Activated T-cell treated with anti-CD3 and anti-CD28 coated beads, Interleukin-2, amount 50 U/mL, for 72 hours (primary cell): ENCODE data around the gene SFXN2. TPM values are rescaled to one million over a fixed set of nuclear protein-coding genes. Genes with fewer than 3 reads are reported as not detected.
"Not testable (repeated sequence)": the region's sequence is repeated elsewhere in the genome, so short reads cannot be mapped to it uniquely, and the experiment has no call there.

Experiments used
- ATAC-seq, 2 donors: fragments of 150-1000 bp; cut with Tn5 transposase; replicated peaks in 1 of 2; 2 replicates each; pipeline ENCODE4 v1.10.0; 2021; ENCODE audit warnings: moderate library complexity in 2 of 2, mild to moderate bottlenecking in 1 of 2
- DNase-seq, 2 donors: peaks; one replicate each; pipeline ENCODE4 v3.0.0; 2021 to 2022; ENCODE audit warnings: mixed read lengths in 1 of 2
- H3K27ac Mint-ChIP-seq: one replicate; pipeline ENCODE4 v1.8.0; 2022; ENCODE audit warnings: mild to moderate bottlenecking, moderate library complexity, mixed read lengths
- H3K27me3 Mint-ChIP-seq: one replicate; pipeline ENCODE4 v1.8.0; 2022; ENCODE audit warnings: low read depth, mixed read lengths
- H3K36me3 Mint-ChIP-seq, 2 donors: one replicate each; pipeline ENCODE4 v1.8.0; 2022; ENCODE audit warnings: mixed read lengths in 2 of 2, mild to moderate bottlenecking in 1 of 2; ENCODE audit not compliant: insufficient read depth in 2 of 2
- H3K4me1 Mint-ChIP-seq: one replicate; pipeline ENCODE4 v1.8.0; 2022; ENCODE audit warnings: low read depth, mixed read lengths
- H3K4me3 Mint-ChIP-seq, 2 donors: one replicate each; pipeline ENCODE4 v1.8.0; 2022; ENCODE audit warnings: mild to moderate bottlenecking in 2 of 2, mixed read lengths in 2 of 2, moderate library complexity in 2 of 2
- H3K9me3 Mint-ChIP-seq, 2 donors: one replicate each; pipeline ENCODE4 v1.8.0; 2022; ENCODE audit warnings: mixed read lengths in 2 of 2
- total RNA-seq, 2 donors: library from RNA; stranded (reverse); gene quantifications; one replicate each; pipeline ENCODE4 v1.2.3, GENCODE V29; 2022

SFXN2 gene
- total RNA-seq, 2 donors from 2014 or later: 7.5 to 10.4 TPM

DNA sequence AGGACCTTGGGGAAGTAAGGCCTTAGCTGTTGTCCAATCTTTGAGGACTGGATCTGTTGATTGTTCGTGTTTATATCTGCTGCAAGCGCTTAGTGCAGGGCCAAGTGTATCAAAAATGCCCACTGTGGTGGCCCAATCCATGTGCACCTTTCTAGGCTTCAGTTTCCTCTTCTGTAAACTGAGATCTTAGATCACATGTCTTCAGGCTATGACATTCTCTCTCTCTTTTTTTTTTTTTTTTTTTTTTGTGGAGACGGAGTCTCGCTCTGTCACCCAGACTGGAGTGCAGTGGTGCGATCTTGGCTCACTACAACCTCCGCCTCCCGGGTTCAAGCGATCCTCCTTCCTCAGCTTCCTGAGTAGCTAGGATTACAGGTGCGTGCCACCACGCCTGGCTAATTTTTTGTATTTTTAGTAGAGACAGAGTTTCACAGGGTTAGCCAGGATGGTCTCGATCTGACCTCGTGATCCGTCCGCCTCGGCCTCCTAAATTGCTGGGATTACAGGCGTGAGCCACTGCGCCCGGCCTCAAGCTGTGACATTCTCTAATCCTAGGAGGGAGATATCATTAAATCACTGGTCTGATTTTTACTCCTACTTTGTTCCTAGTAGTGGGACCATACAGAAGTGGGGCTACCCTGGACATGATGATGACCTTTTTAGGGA, 2.6 kb downstream of the SFXN2 start:
- peak overlapping the region in 1 of 2 donors; percentile 41 for H3K4me3 Mint-ChIP-seq
- H3K36me3 Mint-ChIP-seq, H3K27me3 Mint-ChIP-seq, ATAC-seq, DNase-seq, H3K9me3 Mint-ChIP-seq, H3K27ac Mint-ChIP-seq: not testable (repeated sequence)
- peaks cover 72% of the 10 kb centered on the region for H3K4me1 Mint-ChIP-seq

DNA sequence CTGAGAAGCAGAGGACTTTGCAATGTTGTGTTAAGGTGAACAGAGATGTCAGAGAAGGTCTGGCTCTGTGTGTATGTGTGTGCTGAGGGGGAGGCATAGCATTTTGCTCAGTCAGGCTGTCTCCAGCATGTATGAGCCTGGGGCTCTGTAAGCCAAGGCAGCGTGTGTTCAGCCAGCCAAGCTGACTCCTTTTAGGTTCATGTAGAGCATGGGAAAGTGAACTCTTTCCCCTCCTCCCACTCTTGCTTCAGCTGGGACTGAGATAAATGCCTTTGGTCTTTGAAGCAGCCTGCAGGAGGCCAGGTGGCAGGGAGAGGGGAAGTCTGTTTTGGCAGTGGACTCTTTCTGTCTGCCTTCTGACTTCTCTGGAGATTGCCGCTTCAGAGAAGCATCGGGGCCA, 3.8 kb downstream of the SFXN2 start:
- H3K36me3 Mint-ChIP-seq: peaks cover 3% of the 10 kb centered on the region in 2 donors

DNA sequence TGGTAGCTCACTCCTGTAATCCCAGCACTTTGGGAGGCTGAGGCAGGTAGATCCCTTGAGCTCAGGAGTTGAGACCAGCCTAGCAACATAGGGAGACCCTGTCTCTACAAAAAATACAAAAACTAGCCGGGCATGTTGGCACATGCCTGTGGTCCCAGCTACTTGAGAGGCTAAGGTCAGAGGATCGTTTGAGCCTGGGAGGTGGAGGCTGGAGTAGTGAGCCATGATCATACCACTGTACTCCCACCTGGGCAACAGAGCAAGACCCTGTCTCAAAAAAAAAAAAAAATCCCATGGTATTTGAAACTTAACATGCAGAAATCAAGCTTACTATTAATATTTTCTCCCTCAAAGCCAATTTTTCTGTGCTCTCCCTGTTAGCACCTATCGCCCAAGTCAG, 5.9 kb downstream of the SFXN2 start:
- Mint-ChIP-seq H3K36me3 (peaks cover 6 to 14% of the 10 kb centered on the region in 2 donors), H3K4me3 (no peak overlapping the region), H3K4me1 (peaks cover 59% of the 10 kb centered on the region), H3K27me3 (no peaks in the 10 kb centered on the region), H3K27ac (no peak overlapping the region), H3K9me3 (peaks cover 2 to 3% of the 10 kb centered on the region in 2 donors)
- DNase-seq (no peak), ATAC-seq (no peak)

More for the DNA sequence above, 3.8 kb downstream of the SFXN2 start:
- Mint-ChIP-seq H3K4me3 (peak overlapping the region; percentile 29 to 35), H3K27ac (no peak overlapping the region), H3K9me3 (no peaks in the 10 kb centered on the region), H3K4me1 (peaks cover 63% of the 10 kb centered on the region), H3K27me3 (no peaks in the 10 kb centered on the region)
- no peak for DNase-seq
- no peak for ATAC-seq

DNA sequence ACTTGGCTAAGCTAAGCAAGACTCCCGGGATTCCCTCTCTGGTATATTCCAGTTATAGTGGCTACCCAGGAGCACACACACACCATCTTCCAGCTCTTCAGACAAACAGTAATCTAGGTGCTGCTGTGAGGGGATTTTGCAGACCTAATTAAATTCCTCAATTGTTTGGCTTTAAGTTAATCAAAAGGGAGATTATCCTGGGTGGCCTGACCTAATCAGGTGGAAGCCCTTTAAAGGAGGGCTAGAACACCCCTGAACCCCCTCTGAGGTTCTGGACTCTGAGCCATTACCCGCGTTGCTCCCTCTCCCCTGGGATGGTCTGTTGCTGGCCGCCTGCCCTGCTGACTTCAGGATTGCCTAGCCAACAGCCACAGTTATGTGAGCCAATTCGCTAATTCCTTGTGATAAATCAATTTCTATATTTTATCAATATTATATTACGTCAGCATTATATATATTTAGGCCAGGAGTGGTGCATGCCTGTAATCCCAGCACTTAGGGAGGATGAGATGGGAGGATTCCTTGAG, 6.4 kb downstream of the SFXN2 start:
- H3K27me3 Mint-ChIP-seq: no peaks in the 10 kb centered on the region
- ATAC-seq (no peak), DNase-seq (no peak)
- peaks cover 54% of the 10 kb centered on the region for H3K4me1 Mint-ChIP-seq
- H3K36me3 Mint-ChIP-seq: peaks cover 6 to 14% of the 10 kb centered on the region in 2 donors
- H3K9me3 Mint-ChIP-seq: peaks cover 2 to 3% of the 10 kb centered on the region in 2 donors
- H3K27ac Mint-ChIP-seq: no peak overlapping the region
- H3K4me3 Mint-ChIP-seq: no peak overlapping the region

DNA sequence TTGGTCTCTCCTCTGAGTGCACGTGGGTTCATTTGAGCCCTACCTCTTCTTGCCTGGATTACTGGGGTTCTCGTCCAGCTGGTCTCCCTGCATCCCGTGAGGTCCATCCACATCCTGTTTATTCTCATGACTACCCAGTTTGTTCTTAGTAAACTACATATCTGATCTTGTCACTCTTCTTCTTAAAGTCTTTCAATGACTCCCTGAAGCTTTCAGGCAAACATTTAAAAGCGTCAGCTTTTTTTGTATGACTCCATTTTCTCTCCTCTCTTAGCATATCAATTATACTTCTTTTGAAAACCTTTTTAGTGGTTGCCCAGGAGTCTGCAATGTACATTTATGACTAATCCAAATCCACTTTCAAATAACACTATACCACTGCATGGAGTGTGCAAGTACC, 7.5 kb downstream of the SFXN2 start:
- Mint-ChIP-seq H3K4me1 (peaks cover 47% of the 10 kb centered on the region), H3K27ac (peak overlapping the region; percentile 82), H3K36me3 (peaks cover 6 to 14% of the 10 kb centered on the region in 2 donors), H3K4me3 (peak overlapping the region in 1 of 2 donors; percentile 42), H3K9me3 (peaks cover 2 to 3% of the 10 kb centered on the region in 2 donors), H3K27me3 (no peaks in the 10 kb centered on the region)
- peak; percentile 73 to 88 for ATAC-seq
- DNase-seq: no peak

DNA sequence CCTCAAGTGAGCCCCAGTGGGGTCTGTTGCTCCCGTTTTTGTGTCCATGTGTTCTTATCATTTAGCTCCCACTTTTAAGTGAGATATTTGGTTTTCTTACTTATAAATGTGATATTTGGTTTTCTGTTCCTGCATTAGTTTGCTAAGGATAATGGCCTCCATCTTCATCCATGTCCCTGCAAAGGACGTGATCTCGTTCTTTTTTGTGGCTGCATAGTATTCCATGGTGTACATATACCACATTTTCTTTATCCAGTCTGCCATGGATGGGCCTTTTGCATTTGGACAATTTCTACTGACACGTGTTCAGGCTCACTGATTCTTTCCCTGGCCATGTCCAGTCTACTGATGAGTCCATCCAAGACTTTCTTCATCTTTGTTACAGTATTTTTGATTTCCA, 9.6 kb downstream of the SFXN2 start:
- H3K27ac Mint-ChIP-seq: no peak overlapping the region

DNA sequence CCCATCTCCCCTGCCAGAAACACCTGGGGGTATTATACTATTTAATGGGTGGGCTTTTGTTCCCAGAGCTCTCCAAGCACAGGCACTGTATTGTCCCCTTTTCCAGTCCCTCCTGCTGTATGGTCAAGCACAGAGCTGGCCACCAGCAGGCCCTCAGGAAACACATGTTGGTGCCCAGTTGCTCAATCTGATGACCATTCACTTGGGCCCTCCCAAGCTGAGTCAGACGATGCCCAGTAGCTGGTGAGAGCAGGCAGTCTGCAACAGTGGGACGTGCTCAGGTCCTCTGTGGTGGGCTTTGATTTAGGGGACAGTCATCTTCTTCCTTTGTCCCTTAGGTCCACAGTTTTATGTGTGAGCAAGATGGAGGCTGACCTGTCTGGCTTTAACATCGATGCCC, 11.8 kb downstream of the SFXN2 start:
- ATAC-seq (no peak), DNase-seq (no peak)
- Mint-ChIP-seq H3K36me3 (peaks cover 7 to 15% of the 10 kb centered on the region in 2 donors), H3K9me3 (peaks cover 2 to 3% of the 10 kb centered on the region in 2 donors), H3K27ac (no peak overlapping the region), H3K27me3 (no peaks in the 10 kb centered on the region), H3K4me1 (peaks cover 23% of the 10 kb centered on the region), H3K4me3 (no peak overlapping the region)

More for the DNA sequence above, 9.6 kb downstream of the SFXN2 start:
- peaks cover 33% of the 10 kb centered on the region for H3K4me1 Mint-ChIP-seq
- no peak overlapping the region for H3K4me3 Mint-ChIP-seq
- ATAC-seq: no peak
- no peak for DNase-seq
- no peaks in the 10 kb centered on the region for H3K27me3 Mint-ChIP-seq
- peaks cover 7 to 16% of the 10 kb centered on the region in 2 donors for H3K36me3 Mint-ChIP-seq
- peaks cover 2 to 3% of the 10 kb centered on the region in 2 donors for H3K9me3 Mint-ChIP-seq

DNA sequence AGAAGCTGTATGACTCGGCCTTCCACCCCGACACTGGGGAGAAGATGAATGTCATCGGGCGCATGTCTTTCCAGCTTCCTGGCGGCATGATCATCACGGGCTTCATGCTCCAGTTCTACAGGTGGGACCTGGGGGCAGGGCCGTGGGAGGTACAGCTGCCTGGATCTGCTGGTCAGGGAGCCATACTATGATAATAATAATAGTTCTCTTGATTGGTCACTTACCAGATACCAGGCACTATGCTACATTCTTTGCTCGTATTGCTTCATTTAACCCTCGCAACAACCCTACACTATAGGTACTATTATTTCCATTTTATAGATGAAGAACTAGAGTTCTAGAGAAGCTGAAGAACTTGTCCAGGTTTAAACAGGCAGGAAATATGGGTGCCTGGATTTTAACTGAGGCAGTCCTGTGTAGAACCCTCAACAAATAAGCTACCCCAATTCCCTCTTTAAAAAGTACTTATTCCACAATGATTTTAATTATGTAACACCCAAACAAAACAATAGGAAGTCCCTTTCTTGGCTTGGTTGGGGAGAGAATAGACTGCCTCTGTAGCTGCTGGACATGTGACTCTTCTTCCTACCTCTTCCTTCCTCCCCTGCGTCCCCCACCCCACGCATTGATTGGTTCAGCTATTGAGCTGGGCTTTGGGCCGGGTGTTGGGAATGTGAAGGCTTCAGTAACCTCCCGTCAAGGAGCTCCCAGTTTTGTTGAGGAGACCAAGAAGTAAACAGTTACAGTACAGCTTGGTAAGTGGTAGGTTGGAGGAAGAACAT, 12.8 kb downstream of the SFXN2 start:
- Mint-ChIP-seq H3K36me3 (peaks cover 7 to 17% of the 10 kb centered on the region in 2 donors), H3K4me1 (peaks cover 16% of the 10 kb centered on the region), H3K27me3 (no peaks in the 10 kb centered on the region), H3K27ac (no peak overlapping the region), H3K9me3 (peaks cover 2 to 3% of the 10 kb centered on the region in 2 donors), H3K4me3 (no peak overlapping the region)
- no peak for DNase-seq
- ATAC-seq: no peak

DNA sequence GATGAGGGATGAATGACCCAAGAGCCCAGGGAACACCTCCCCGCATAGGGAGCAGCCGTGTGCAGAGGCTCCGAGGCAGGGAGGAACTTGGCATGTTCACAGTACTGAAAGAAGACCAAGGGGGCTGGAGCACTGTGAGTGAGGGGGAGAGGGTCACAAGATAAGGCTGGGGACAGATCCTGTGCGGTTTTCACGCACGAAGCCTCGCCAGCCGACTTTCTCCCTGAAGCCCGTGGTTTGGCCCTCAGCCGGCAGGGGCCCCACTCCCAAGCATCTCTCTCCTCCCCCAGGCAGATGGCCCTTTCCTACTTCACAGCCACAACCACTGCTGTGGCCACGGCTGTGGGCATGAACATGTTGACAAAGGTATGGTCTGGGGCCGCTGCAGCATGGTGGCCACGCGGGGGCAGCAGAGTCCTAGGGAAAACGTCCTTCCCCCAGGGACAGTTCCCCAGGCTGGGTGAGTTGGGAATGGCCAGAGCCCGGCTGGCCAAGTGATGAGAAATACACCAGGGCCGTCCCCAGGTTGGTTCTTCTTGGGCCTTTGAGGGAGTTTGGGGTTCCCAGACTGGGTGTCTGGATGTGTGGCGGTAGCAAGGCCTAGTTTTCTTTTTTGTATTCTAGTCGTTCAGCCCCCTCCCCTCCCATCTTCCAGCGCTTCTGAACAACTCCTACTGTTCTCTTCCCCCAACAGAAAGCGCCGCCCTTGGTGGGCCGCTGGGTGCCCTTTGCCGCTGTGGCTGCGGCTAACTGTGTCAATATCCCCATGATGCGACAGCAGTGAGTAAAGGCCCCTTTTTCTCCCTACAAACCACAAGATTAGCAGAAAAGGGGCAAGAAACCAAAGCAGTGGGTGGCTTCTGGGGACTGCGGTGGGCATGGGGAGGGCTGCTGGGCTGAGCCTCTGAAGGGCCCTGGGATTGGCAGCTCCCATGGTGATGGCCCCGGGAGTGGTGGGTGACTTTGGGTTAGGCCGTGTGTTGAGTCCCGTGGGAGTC, 14.9 kb downstream of the SFXN2 start:
- H3K4me3 Mint-ChIP-seq: no peak overlapping the region
- peaks cover 12% of the 10 kb centered on the region for H3K4me1 Mint-ChIP-seq
- no peaks in the 10 kb centered on the region for H3K27me3 Mint-ChIP-seq
- DNase-seq (peak; percentile 61 to 70), ATAC-seq (peak; percentile 81 to 88)
- no peak overlapping the region for H3K27ac Mint-ChIP-seq
- peaks cover 0 to under 1% of the 10 kb centered on the region in 2 donors for H3K9me3 Mint-ChIP-seq
- H3K36me3 Mint-ChIP-seq: peaks cover 3 to 19% of the 10 kb centered on the region in 2 donors

DNA sequence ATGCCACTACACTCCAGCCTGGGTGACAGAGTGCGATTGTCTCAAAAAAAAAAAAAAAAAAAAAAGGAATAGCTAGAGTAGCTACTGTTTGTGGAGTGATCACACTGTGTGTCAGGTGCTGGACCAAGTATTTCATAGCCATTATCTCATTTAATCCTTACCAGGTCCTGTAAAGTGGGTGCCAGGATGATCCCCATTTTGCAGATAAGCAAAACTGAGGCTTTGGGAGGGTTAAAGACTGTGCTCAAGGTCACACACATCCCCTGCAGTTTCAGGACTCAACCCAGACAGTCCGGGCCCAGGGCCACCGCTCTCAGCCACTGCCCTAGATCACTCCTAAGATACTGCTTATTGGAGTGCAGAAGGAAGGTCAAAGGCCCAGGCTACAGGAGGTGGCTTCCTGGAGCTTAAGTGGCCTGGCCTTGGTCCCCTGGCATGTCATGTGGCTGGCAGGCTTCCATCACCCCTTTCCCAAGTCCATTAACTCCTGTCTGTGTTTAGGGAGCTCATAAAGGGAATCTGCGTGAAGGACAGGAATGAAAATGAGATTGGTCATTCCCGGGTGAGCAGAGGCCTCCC, 16.9 kb downstream of the SFXN2 start:
- ATAC-seq: no peak
- no peak overlapping the region for H3K4me3 Mint-ChIP-seq
- no peak overlapping the region for H3K27ac Mint-ChIP-seq
- no peak for DNase-seq
- H3K9me3 Mint-ChIP-seq: no peaks in the 10 kb centered on the region
- peaks cover 9% of the 10 kb centered on the region for H3K4me1 Mint-ChIP-seq
- H3K27me3 Mint-ChIP-seq: no peaks in the 10 kb centered on the region
- peaks cover 1 to 14% of the 10 kb centered on the region in 2 donors for H3K36me3 Mint-ChIP-seq

DNA sequence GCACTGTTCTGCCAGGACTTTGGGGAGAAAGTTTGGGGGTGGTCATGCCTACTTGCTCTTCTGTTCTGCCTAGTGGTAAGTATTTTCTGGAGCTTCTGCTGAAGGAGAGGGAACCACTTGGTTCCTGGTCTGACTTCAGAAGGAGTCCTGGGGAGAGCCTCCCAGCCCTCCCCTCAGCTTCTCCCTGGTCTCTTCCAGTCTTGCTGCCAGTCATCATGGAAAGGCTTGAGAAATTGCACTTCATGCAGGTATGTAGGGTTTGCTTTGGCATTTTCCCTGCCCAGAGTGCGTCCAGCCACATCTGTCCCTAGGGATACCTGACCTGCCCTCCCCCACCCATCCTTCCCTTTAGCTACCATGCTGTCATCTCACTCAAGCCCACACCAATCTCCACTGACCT, 18.2 kb downstream of the SFXN2 start:
- H3K27ac Mint-ChIP-seq: no peak overlapping the region

DNA sequence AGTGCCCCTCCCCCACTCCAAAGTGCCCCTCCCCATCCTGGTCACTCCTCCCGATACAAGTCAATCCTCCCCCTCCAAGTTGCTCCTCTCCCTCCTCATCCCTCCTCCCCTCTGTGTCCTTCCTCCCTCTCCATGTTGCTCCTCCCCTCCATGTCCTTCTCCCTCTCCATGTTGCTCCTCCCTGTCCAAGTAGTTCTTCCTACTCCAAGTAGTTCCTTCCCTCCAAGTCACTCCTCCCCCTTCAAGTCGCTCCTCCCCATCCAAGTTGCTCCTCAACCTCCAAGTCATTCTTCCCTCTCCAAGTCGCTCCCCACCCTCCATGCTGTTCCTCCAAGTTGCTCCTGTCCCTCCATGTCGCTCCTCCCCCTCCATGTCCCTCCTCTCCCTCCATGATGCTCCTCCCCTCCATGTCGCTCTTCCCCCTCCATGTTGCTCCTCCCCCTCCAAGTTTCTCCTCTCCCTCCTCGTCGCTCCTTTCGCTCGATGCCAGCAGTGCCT, 20.7 kb downstream of the SFXN2 start:
- DNase-seq (no peak), ATAC-seq (no peak)
- Mint-ChIP-seq H3K4me3 (no peak overlapping the region), H3K27me3 (no peaks in the 10 kb centered on the region), H3K9me3 (no peaks in the 10 kb centered on the region), H3K4me1 (no peaks in the 10 kb centered on the region), H3K27ac (peak overlapping the region; percentile 35), H3K36me3 (peaks cover 0 to 11% of the 10 kb centered on the region in 2 donors)

More for the DNA sequence above, 18.2 kb downstream of the SFXN2 start:
- no peak overlapping the region for H3K4me3 Mint-ChIP-seq
- no peaks in the 10 kb centered on the region for H3K9me3 Mint-ChIP-seq
- ATAC-seq (no peak), DNase-seq (no peak)
- H3K36me3 Mint-ChIP-seq: peaks cover 1 to 14% of the 10 kb centered on the region in 2 donors
- H3K27me3 Mint-ChIP-seq: no peaks in the 10 kb centered on the region
- peaks cover 6% of the 10 kb centered on the region for H3K4me1 Mint-ChIP-seq
